ENCODE data around the gene CD48.

GRCh38 chr1:160680399-160680798, 31.2 kb downstream of the CD48 start:
- TF ChIP-seq CTCF (IDR thresholded peaks at IDR 0.05; ENCODE audit: low read depth, low read length, poor library complexity, severe bottlenecking) (no peak), EZH2phosphoT487 (IDR thresholded peaks at IDR 0.05; ENCODE audit: borderline replicate concordance, low read length) (no peak)

All from DOHH2 (cell line).